C1 segment of cervical spinal cord (tissue), 14 donors: ENCODE measurements around the gene LRP10.
A peak's percentile ranks its signal among the peaks of the same experiment; 100 is the strongest.

Experiments
- DNase-seq, 14 donors: peaks; one replicate each; lab custom pipeline; 2025; lab: John Stamatoyannopoulos, UW

Gene LRP10

DNA sequence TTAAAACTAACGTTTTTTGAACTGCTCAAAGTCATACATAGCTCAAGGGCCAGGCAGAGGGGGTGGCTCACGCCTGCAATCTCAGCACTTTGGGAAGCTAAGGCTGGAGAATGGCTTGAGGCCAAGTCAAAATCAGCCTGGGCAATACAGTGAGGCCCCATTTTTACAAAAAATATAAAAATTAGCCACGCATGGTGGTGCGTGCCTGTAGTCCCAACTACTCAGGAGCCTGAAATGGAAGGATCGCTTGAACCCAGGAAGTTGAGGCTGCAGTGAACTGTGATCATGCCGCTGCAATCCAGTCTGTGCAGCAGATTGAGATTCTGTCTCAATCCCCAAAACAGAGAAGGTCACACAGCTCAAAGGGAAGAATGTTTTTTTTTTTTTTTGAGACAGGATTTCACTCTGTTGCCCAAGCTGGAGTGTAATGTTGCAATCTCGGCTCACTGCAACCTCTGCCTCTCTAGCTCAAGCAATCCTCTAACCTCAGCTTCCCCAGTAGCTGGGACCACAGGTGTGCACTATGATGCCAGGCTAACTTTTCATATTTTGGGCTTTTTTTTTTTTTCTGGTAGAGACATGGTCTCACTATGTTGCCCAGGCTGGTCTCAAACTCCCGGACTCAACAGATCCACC lies 44.5 kb downstream of the LRP10 start:
- DNase-seq = no peak

DNA sequence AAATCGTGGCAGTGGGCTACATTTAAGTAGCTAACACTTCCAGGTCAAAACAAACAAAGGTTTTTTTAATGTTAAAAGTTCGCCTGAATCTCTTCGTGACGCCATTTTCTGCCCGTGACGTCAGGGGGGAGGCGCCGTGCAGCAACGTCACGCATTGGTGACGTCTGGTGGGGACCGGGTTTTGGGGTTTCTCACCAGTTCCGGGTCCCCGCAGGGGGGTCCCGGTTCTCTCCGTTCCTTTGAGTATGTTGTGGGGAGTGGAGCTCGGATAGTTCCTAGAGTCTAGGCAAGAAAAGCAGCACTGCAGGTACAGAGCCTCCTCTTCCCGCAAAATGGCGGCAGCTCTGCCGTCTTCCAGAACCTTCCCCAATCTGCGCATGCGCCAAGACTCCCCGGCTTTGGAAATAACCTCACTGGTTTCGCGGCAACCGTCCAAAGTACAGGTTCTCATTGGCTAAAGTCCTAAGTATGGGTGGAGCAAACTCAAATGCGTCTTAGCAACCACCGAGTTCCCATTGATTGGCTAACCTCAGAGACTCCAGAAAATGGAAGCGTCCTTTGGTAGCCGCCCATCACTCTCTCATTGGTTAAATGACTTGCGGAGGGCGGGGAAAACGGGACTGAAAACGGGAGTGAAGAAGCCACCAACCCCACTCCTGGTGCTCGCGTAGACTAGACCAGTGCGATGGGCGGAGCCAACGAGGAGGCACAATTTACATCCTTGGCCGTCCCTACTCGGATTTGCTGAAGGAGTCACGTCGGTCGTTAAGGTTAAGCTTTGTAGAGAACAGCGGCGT lies 47.5 kb downstream of the LRP10 start, which contains the start of gene RBM23:
TSS of gene RBM23 (minus strand) at position 346 of the 797 bp plus-strand sequence.
- peak; percentile 88 to 100 (median 99) for DNase-seq

DNA sequence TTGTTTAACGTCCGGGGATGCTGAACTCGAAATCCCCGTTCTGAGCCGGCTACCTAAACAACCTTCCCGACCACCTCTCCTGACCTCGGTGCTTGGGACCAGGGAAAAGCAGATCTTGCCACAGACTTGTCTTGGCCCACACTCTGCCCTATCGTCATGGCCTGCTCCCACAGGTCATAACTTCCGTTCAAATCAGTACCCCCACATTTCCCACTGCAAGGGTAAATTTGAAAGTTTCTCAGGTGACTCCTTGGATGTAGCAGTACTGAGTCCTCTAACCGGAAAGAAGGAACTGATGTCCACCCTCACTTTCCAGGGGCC lies 48.0 kb downstream of the LRP10 start:
- no peak for DNase-seq

DNA sequence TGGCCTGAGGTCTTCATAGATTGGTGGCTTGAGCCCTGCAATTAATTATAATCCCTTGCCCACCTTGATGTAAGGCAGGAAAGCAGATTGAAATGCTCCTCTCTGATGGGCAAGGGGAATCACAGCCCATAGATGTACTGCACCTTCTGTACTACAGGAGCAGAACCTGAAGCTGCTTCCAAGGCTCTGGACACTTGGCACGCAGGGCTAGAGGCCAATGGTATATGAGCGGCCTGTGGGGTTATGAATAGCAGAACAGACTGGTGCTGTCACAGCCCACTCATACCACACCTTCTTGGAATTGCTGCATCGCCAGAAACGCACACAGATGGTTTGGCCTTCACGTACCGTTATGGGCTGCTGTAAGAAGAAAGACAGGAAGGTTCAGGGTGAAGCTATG lies 49.2 kb downstream of the LRP10 start:
- no peak for DNase-seq

DNA sequence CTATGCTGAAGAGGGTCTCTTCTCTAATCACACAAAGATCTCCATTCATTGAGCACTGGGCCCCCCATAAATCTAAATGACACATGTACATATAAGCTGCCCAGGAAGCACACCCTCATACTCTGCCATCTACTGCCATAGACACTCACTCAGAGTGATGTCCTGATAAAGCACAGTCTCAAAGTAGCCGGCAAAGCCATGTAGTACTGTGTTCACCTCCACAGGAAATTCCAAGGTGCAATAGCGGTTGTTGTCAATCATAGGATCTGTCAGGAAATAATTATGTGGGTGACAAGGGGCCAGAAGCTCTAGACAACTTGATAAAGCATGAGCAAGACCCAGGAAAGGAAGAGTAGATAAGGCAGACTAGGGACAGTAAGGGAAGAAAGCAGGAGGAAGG lies 50.8 kb downstream of the LRP10 start:
- DNase-seq = no peak

DNA sequence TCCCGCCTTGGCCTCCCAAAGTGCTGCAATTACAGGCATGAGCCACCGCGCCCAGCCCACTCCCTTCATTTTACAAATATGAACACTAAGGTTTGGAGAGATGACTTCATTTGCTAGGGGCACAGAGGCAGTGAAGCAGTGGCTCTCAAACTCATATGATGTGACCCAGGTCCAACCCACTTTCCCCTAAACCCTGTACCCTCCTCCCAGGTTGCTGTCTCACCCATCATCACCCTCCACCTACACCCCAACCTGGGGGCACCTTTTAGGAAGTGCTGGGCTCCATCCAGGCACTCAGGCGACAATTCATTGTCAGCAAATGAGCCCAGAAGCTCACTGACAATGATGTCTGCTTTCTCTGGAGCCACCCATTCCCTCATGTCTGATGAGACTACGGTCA lies 52.2 kb downstream of the LRP10 start:
- DNase-seq = no peak

DNA sequence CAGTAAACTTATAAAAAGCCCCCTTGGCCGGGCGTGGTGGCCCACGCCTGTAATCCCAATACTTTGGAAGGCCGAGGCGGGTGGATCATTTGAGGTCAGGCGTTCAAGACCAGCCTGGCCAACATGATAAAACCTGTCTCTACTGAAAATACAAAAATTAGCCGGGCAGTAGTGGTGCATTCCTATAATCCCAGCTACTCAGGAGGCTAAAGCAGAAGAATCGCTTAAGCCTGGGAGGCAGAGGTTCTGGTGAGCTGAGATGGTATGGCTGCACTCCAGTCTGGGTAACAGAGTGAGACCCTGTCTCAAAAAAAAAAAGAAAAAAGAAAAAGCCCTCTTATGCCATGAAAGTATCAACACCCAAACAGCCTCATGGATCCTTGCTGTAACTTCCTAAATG lies 54.0 kb downstream of the LRP10 start:
- DNase-seq = no peak

DNA sequence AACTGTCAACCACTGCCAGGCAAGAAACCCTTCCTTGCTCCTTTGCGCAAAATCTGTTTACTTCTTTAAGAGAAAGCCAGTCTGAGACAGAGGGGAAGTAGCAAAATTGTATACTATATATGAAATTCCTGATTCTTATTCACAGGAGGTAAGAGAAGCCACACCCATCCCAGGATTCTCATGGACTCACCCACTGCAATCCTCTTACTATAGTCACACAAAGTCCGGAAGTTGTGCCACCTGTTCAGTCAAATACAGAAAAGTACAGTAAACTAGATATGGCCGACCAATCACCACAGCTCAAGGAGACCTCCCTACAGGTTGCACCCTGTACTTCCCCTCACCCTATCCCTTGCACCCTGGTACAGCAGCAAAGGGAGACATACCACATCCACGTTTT lies 54.8 kb downstream of the LRP10 start:
- no peak for DNase-seq

DNA sequence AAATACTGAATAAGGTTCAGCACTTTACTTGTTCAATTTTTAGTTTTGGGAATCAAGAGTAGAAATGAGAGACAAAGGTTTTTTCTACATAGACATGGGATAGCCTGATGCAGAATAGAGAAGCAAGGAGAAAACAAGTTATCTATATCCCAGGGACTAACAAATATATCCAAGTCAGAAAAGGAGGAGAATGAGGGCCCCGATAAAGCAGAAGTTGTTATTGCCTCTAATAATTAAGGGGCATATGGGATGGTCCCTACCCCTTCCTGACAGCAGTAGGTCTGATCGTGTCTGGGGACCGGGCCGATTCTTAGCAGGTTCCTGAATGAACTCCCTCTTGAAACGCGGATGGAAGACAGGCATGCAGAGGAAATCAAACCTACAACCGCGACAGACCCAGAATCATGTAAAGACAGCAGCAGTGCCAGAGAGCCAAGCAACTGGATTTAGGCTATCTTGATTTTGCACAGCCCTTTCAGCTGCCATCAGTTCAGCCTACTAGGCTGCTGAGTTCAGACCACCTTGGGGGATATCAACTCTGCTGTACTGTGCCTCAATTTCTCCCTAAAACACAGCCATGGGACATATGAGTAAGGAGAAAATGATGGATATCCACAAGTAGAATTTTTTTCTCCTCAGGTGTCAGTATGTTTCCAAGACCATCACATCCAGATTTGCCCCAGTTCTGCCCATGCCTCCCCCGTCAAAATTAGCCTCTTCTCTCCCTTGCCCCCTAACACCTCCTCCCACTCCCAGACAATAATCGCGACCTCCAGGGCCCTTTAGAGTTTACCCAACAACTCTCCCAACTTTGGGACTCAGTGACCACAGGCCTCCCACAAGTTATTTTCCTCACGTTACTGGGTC lies 56.9 kb downstream of the LRP10 start:
- no peak for DNase-seq

DNA sequence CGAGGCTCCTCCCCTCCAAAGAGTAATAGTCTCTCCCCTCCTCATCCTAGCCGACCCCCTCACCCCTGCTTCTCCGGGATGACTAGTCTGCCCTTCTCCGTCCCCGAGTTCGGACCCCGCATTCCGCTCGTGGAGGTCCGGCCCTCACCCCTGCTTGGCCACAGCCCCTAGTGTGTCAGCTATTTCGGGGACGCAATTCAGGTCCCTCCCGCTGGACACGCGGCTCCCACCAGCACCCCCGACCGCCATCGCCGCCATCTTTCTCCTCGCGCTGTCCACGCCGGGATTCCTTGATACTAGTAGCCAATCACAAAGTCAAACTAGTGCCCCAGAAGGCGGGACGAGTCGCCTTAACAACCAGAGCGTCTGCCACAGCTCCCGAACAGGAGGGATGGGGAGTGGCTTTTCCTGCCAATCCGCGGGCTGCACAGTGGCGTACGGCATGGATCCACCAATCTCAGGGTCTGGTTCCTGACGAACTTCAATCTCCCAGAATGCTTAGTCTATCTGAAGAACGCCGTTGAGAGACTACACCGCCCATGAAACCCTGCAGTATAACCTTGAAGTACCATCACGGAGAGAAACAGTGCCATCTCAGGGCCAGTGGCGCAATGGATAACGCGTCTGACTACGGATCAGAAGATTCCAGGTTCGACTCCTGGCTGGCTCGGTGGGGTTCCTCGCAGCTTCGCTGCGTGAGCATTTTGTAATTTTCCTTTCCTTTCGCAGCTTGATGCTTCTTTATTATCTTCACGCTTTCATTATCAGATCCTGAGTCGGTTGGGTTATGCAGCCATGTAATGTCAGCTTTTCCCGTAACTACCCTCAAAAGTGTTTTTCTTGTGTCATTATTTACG lies 57.8 kb downstream of the LRP10 start, which contains the start of gene PRMT5:
TSS of gene PRMT5 (minus strand) at position 273 of the 857 bp plus-strand sequence. CDS start at position 258, 15 bp downstream.
- peak; percentile 73 to 100 (median 96) for DNase-seq

DNA sequence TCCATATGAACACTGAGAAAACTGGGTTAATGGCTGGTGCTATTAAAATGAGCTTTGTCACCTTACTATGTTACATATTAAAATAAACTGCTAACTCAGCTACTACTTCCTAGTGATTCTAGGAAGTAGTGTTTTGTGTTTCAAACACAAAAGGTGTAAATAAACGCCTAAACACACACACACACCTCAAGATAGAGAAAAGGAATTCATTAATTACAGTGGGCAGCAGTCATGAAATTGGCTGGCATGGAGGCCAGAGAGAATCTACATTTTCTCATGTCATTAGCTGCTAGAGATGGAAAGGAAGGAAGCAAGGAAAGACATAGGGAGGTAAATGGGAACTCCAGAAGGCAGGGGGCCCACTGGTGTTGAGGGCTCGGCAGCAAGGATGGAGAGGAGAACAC lies 58.4 kb downstream of the LRP10 start:
- DNase-seq = no peak
